HAP-1 (cell line): ENCODE measurements around the gene STXBP5.
A peak's percentile ranks its signal among the peaks of the same experiment; 100 is the strongest.
"Not testable (repeated sequence)": the region's sequence is repeated elsewhere in the genome, so short reads cannot be mapped to it uniquely, and the experiment has no call there.

Experiments
- DNase-seq, 2 experiments: peaks; one replicate each; pipeline ENCODE4 v3.0.0-alpha.2; 2016 to 2020; ENCODE audit warnings: low spot score in 2 of 2
- H3K27me3 ChIP-seq: fragments of 250-450 bp; sonication (Bioruptor Pico); 2 replicates; pipeline ENCODE4 v1.5.1; 2020; ENCODE audit warnings: low read depth, mild to moderate bottlenecking, moderate library complexity
- H3K36me3 ChIP-seq: fragments of 250-450 bp; sonication (Bioruptor Pico); replicated peaks from 2 replicates; pipeline ENCODE4 v1.5.1; 2020; ENCODE audit warnings: mild to moderate bottlenecking
- H3K4me1 ChIP-seq: fragments of 250-450 bp; sonication (Bioruptor Pico); 2 replicates; pipeline ENCODE4 v1.5.1; 2020; ENCODE audit warnings: mild to moderate bottlenecking
- H3K4me3 ChIP-seq: fragments of 250-450 bp; sonication (Bioruptor Pico); 2 replicates; pipeline ENCODE4 v1.5.1; 2020; ENCODE audit warnings: mild to moderate bottlenecking, moderate library complexity
- H3K9me3 ChIP-seq: fragments of 250-450 bp; sonication (Bioruptor Pico); 2 replicates; pipeline ENCODE4 v1.5.1; 2020; ENCODE audit warnings: mild to moderate bottlenecking, moderate library complexity
- in situ Hi-C: fragments of 300-500 bp; cut with MboI; formaldehyde crosslinking; loops from 3 replicates; pipeline ENCODE4 v1.14.3; 2020; ENCODE audit warnings: low sequenced_read_pairs, inconsistent platforms, mixed read lengths

STXBP5 gene

DNA sequence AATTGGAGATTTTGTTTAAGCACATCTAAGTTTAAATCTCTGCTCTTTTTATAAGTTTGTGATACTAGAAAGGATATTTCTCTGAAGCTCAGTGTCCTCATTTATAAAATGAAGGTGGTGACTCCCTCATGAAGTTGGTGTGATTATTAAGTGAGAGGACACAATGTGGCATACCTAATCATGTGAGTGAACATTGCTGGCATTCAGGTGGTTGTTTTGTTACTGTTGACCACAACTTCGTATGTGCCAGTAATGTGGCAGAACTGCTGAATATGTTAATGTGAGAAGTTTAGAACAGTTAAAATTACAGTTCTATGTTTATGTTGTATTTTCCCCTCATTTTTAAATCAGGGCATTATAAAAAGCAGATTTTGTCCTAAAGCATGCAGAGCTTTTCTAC, 127.2 kb downstream of the STXBP5 start:
- no peaks in the 10 kb centered on the region; the same call in 1 of the 2 replicates for H3K4me1 ChIP-seq
- no peak overlapping the region for H3K4me3 ChIP-seq
- H3K27me3 ChIP-seq: no peaks in the 10 kb centered on the region
- H3K36me3 ChIP-seq: peaks cover 3% of the 10 kb centered on the region; the same call in 1 of the 2 replicates
- in situ Hi-C loops: no loop called here
- H3K9me3 ChIP-seq: no peaks in the 10 kb centered on the region
- no peak for DNase-seq

DNA sequence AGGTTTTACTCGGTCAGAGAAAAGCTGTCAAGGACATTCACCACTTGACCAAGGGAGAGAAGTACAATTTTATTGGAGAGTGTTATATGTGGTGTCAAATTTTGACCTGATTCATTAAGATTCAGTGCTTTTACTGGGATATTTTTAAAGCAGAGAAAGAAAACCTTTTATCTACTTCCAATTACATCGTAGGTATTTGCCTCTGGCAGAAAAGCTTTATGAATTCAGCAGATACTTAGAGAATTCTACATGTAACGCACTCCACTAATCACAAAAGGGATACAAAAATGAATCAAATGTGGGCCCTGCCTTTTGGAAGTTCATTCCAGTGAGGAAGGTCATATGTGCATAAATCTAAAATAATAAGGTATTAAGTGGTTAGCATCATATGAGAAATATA, 133.7 kb downstream of the STXBP5 start:
- H3K27me3 ChIP-seq: no peaks in the 10 kb centered on the region
- no peak overlapping the region for H3K4me3 ChIP-seq
- in situ Hi-C loops: no loop called here
- H3K36me3 ChIP-seq: no peaks in the 10 kb centered on the region
- DNase-seq: no peak
- peaks cover 21% of the 10 kb centered on the region for H3K4me1 ChIP-seq
- no peaks in the 10 kb centered on the region for H3K9me3 ChIP-seq

DNA sequence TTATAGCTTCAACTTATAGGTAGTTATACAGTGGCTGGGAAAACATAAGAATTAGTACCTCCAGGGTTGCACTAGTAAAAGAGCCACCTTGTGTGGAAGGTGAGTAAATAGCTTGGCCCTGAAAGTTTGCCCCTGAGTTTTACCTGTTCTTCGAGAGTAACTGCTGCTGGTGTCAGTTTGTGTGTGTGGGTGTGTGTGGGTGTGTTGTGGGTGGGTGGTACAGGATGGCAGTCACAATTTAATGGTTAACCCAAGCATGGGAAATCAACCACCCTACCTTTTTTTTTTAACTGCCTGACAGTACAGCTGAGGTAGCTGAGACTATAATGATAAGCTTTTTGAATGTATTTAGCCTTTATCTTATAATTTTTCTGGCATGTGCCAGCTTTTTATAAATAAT, 137.3 kb downstream of the STXBP5 start:
- no peaks in the 10 kb centered on the region; the same call in 1 of the 2 replicates for H3K36me3 ChIP-seq
- H3K27me3 ChIP-seq: no peaks in the 10 kb centered on the region
- in situ Hi-C loops: no loop called here
- DNase-seq: no peak
- no peaks in the 10 kb centered on the region for H3K9me3 ChIP-seq
- H3K4me3 ChIP-seq: no peak overlapping the region
- peaks cover 21% of the 10 kb centered on the region for H3K4me1 ChIP-seq

DNA sequence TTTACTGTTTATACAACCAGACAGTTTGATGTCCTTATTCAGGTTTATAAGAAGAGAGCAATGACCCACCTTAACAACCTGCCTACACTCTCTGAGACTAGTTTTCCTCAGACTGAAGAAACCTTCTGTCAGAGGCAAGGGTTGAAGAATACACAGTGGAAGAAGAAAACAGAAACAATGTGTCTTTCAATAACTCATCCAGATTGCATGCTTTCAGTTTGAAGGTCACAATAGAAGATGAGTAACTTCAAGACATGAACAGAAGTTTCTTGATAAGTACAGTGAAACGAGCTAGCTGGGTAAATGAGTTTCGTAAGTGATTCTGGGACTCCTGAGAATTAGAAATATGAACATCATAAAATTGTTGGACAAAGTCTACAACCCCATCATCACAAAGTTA, 141.7 kb downstream of the STXBP5 start:
- H3K4me3 ChIP-seq: no peak overlapping the region
- H3K4me1 ChIP-seq: peaks cover 5% of the 10 kb centered on the region
- in situ Hi-C loops: no loop called here
- no peaks in the 10 kb centered on the region; the same call in 1 of the 2 replicates for H3K36me3 ChIP-seq
- DNase-seq: no peak
- no peaks in the 10 kb centered on the region for H3K9me3 ChIP-seq
- no peaks in the 10 kb centered on the region for H3K27me3 ChIP-seq

DNA sequence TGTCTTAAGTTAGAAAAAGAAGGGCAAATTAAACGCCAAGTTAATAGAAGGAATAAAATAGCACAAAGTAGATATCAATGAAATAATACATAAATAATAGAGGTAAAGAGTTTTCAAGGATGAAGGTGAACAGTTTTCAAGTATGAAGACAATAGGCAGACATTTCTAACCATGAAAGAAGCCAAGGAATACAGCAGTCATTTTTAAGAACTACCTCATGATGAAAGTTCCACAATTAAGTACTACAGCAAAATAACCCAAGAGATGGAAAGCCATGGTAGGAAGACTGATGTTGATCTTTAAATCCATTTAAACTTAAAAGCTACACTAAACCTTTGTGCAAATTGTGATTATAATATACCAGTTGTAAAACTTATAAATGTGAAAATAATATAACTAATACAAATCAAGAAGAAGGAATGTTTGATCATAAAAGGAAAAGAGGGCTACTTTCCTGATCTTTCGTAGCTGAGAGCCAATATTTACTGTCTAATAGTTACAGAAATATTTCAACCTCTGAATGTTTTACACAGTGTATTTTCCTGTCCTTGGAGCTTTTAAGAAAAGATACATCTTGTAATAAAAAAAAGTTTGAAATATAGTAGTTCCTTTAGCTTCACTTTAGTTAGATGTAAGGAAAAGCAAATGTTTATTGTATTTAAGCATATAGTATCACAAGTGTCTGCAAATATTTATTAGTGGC, 143.1 kb downstream of the STXBP5 start:
- Histone ChIP-seq H3K4me3 (no peak overlapping the region), H3K27me3 (no peaks in the 10 kb centered on the region), H3K36me3 (no peaks in the 10 kb centered on the region; the same call in 1 of the 2 replicates), H3K4me1 (no peaks in the 10 kb centered on the region), H3K9me3 (no peaks in the 10 kb centered on the region)
- in situ Hi-C loops: no loop called here
- no peak for DNase-seq

DNA sequence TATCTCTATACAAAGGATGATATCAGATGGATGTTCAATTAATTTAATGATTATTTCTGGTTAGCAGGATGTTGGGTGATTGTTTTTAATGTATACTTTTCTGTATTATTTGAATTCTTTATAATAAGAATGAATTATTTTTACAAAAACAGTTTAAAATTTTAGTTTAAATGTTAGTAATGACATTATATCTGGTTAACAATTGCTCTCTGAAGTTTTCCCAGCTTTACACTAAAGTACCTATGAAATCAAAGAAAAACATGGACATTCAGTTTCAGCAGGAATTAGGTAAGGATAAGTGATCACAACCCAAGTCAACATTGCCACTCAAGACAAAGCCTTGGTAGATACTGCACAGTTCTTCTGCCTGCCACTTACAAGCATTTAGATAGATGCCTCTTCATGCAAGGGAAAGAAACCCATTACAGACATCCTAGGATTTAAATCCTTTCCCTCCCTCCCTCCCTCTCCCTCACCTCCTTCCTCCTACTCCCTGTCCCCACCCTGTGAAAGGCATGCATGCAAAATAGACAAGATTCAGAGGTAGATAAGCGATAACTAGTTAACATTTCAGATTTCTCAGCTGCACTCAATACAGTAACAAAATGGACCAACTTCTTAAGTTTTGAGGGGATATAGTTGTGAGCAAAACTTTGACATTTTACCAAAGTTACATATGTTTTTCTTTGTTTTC, 143.8 kb downstream of the STXBP5 start:
- Histone ChIP-seq H3K36me3 (no peaks in the 10 kb centered on the region; the same call in 1 of the 2 replicates), H3K27me3 (no peaks in the 10 kb centered on the region), H3K9me3 (no peaks in the 10 kb centered on the region), H3K4me1 (no peaks in the 10 kb centered on the region), H3K4me3 (no peak overlapping the region)
- in situ Hi-C loops: no loop called here
- no peak for DNase-seq

DNA sequence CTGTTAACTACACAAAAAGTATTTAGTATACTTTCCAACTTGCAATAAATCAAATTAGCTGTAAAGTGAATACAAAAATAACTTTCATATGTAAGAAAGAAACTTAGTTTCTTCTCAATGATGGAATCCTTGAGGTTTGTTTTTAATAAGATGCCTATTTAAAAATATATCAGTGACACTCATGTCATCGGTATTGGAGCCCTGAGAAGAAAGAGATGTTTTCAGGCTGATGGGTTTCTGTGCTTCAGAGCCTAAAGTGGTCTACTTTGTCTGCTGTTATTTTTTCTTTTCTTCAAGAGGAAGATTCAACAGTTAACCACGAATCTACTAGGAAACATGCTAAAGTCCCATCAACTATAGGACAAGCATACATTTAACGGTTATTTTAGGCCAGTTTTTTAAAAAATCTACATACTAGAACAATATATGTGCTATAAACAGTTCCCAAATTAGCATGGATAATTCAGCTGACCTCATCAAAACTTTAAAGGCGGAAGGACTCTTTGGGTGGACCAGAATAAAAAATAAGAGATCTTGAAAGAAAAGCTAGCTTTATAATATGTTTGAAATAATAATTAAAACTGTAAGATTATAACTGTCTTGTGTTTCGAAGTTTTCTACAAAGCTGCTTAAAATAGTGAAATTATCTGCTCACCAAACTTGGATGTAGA, 157.2 kb downstream of the STXBP5 start:
- in situ Hi-C loops: no loop called here
- DNase-seq: no peak
- H3K36me3 ChIP-seq: no peaks in the 10 kb centered on the region
- H3K27me3 ChIP-seq: no peaks in the 10 kb centered on the region
- H3K4me1 ChIP-seq: no peaks in the 10 kb centered on the region
- no peak overlapping the region for H3K4me3 ChIP-seq
- no peaks in the 10 kb centered on the region for H3K9me3 ChIP-seq

DNA sequence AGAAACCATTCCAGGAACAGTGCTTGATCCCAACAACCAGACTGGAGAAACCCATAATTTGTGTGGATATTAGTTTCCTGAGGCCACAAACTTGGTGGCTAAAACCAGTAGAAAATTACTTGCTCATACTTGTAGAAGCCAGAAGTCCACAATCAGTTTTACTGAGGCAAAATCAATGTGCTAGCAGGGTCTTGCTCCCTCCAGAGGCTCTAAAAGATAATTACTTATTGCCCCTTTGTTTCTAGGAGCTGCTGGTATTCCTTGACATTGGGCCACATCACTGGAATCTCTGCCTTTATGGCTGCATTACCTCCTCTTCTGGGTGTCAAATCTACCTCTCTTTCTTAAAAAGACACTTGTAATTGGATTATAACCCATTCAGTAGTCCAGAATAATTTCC, 162.1 kb downstream of the STXBP5 start:
- in situ Hi-C loops: no loop called here
- no peaks in the 10 kb centered on the region for H3K9me3 ChIP-seq

DNA sequence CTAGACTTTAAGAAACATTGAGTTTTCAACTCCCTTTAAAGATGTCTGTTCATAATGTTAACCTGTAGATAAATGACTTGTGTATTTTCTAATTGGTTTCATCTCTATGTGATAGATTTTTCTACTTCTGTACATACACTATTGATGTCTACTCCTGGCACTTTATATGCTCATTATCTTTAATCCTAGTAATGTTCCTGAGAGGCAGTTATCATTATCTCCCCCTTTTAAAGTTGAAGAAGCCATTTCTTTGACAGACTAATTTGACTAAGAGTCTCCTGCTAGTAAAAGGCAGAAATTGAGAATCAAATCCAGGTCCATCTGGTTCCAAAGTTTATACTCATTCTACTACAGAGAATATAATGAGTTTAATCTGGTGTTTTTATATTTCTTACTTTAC, 167.1 kb downstream of the STXBP5 start:
- DNase-seq: no peak

More for the DNA sequence above, 162.1 kb downstream of the STXBP5 start:
- Histone ChIP-seq H3K4me3 (no peak overlapping the region), H3K27me3 (no peaks in the 10 kb centered on the region), H3K36me3 (no peaks in the 10 kb centered on the region), H3K4me1 (no peaks in the 10 kb centered on the region)
- DNase-seq: no peak

DNA sequence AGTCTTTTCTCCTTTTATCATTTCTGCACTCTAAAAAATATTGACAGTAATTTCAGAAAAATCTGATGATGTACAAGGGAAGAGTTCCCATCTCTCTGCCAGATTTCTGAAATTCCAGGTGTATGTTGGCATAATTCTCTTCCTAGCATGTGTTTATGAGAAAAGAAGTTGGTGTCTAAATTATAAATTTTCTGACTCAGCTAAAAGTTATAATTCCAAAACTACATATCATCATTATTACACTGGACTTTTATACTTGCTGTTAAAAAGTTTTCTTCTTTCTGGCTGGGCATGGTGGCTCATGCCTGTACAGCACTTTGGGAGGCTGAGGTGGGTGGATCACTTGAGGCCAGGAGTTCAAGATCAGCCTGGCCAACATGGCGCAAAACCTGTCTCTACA, 168.6 kb downstream of the STXBP5 start:
- Histone ChIP-seq H3K36me3 (no peaks in the 10 kb centered on the region), H3K4me3 (no peak overlapping the region), H3K4me1 (no peaks in the 10 kb centered on the region), H3K9me3 (no peaks in the 10 kb centered on the region), H3K27me3 (no peaks in the 10 kb centered on the region)
- in situ Hi-C loops: no loop called here
- no peak for DNase-seq

More for the DNA sequence above, 167.1 kb downstream of the STXBP5 start:
- H3K36me3 ChIP-seq: no peaks in the 10 kb centered on the region
- H3K4me1 ChIP-seq: no peaks in the 10 kb centered on the region
- no peak overlapping the region for H3K4me3 ChIP-seq
- in situ Hi-C loops: no loop called here
- no peaks in the 10 kb centered on the region for H3K9me3 ChIP-seq
- no peaks in the 10 kb centered on the region for H3K27me3 ChIP-seq

DNA sequence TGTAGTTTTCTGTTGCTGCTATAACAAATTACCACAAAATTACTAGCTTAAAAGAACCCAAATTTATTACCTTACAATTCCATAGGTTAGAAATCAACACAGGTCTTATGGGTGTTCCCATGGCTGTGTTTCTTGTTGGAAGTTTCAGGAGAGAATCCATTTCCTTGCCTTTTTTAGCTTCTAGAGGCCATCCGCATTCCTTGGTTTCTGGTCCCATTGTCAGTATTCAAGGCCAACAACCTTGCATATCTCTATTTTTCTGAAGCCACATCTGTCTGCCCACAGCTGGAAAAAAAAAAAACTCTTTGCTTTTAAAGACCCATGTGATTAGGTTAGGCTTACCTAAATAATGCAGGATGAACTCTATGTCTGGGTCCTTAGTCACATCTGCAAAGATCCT, 174.6 kb downstream of the STXBP5 start:
- H3K27me3 ChIP-seq: no peaks in the 10 kb centered on the region
- in situ Hi-C loops: no loop called here
- DNase-seq: no peak
- H3K4me3 ChIP-seq: no peak overlapping the region
- H3K36me3 ChIP-seq: no peaks in the 10 kb centered on the region
- H3K4me1 ChIP-seq: no peaks in the 10 kb centered on the region
- H3K9me3 ChIP-seq: no peaks in the 10 kb centered on the region

DNA sequence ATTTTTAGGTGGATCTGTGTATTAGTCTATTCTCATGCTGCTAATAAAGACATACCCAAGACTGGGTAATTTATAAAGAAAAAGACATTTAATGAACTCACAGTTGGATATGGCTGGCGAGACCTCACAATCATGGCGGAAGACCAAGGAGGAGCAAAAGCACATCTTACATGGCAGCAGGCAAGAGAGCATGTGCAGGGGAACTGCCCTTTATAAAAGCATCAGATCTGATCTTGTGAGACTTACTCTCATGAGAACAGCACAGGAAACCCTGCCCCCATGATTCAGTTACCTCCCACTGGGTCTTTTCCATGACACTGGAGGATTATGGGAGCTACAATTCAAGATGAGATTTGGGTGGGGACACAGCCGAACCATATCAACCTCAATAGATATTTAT, 176.6 kb downstream of the STXBP5 start:
- H3K9me3 ChIP-seq, in situ Hi-C loops, H3K36me3 ChIP-seq, DNase-seq, H3K4me1 ChIP-seq, H3K4me3 ChIP-seq, H3K27me3 ChIP-seq: not testable (repeated sequence)

DNA sequence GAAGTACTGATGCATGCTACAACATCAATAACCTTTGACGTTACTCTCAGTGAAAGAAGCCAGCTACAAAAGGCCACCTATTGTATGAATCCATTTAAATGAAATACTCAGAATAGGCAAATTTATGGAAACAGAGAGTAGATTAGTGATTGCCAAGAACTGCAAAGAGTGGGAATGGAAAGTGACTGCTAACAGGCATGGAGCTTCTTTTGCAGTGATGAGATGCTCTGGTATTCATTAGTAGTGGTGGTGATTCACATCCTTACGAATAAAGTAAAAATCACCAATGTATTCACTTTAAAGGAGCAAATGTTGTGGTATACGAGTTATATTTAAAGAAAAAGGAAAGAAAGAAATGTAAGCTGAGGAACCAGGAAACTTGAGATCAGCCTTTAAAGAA, 177.5 kb downstream of the STXBP5 start:
- Histone ChIP-seq H3K27me3 (no peaks in the 10 kb centered on the region), H3K4me1 (no peaks in the 10 kb centered on the region), H3K4me3 (no peak overlapping the region), H3K36me3 (no peaks in the 10 kb centered on the region), H3K9me3 (no peaks in the 10 kb centered on the region)
- in situ Hi-C loops: no loop called here
- no peak for DNase-seq

DNA sequence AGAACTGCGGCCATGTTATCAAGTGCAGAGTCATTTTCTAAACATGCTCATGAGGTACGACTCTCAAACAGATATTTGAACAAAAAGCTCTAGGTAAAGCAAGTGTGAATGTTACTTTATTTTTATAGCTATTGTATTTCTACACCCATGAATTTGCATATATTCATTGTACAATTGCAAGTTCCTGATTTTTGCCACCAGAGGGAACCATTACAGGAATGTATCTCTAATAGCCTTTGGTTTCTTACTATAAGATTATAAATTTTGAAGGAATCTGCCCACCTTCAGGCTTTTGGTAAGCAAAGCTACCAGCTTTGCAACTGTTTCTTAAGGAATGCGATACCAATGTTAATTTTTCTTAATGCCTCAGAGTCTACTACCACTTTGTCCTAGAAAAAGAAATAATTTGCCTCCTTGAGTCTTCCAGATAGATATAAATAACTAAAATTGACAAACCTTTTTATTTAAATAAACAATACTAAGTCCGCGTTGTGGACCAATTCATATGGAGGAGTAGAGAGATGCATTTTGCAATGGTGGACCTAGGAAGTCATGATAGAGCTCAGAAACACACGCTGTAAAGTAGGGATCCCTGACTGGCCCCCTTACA, 178.8 kb downstream of the STXBP5 start:
- DNase-seq: peak; percentile 27 to 62
- Histone ChIP-seq H3K27me3 (no peaks in the 10 kb centered on the region), H3K36me3 (no peaks in the 10 kb centered on the region), H3K9me3 (no peaks in the 10 kb centered on the region), H3K4me1 (no peaks in the 10 kb centered on the region), H3K4me3 (no peak overlapping the region)
- in situ Hi-C loops: no loop called here
